ENCODE measurements around the gene RPTN.
"Not testable (repeated sequence)": the region's sequence is repeated elsewhere in the genome, so short reads cannot be mapped to it uniquely, and the experiment has no call there.

The RPTN gene

DNA sequence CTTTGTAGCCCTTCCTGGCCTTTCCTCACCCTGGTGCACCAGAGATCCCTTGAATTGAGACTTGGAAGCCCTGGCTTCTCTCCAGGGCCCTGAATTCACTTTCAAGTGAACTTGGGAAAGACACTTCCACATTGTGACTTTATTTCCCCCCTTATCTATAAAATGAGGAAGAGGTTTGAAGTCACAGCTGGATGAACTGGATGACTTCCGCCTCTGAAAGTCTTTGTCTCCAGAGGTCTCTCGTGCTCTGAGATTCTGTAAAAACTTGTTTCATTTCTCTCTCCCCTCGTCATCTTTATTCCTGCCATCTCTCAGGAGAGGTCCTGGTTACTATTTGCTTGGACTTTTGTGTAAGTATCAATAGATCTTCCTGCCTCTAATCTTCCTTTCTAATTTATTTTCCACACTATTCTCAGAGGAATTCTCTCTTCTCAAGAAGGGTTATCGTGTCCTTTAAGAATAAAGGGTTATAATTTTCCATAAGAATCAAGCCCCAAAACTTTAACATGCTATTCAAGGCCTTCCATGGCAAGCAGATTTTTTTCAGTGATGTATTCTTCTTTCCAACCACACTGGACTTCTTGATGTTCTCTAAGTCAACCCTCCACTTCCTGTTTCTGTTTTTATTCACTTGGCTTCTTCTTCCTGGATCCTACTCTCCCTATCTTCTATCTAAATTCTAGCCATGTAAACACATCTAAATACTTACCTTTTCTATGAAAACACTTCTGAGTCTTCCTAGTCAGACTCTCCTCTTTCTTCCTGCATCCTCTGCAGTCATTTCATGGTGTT is 6.5 kb upstream of the RPTN start:
- DNase-seq: no peak

DNA sequence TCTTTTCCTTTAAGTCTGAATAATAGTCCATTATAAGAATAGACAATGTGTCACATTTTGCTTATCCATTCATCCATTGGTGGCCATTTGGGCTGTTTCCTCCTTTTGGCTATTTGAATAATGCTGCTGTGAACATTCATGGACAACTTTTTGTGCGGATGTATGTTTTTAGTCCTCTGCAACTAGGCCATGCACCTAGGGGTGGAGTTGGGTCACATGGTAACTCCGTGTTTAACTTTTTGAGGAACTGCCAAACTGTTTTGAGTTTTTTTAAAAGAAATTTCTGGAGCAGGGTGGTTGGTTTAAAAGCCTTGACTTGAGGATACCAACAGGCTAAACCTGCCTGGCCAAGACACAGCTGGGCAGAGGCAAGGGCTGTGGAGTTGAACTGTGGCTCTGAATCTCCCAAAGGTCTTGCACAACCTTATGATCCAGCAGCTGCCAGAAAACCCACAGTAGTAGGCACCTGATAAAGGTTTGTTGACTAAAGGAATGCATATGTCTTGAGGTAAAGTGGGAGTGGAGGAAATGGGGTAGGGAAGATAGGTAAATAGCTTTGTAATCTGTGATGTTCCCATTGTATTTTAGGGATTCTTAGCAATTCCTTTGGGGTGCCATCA is 5.6 kb upstream of the RPTN start:
- no peak for DNase-seq

DNA sequence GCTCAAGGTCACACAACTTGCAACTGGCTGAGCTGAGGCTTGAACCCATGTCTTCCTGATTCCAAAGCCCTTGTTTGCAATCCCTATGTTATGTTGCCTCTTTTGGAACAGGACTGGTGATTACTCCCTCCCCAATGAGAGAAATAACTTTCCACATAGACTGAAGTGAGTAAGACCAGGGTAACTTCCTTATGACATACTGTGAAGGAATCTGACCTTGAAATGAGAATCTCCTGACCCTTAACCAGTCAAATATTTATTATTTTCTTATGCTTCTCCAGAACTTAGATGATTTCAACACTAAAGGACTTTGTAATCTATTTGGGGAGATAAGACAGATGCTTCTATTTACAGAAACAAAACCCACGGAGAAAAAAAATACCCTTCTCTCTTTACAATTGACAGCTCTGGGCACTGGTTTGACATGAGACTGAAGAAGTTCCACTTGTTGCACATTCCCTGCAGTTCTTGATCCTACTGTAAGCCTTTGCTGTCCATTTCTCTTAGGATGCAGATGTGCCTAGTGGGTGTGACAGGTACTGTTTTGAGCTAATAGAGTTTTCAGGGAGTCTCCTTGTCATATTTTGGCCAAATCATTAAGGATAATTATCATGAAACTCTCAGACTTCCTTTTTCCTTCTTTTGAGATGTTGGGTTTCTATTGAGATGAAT is 3.9 kb upstream of the RPTN start:
- DNase-seq: no peak

DNA sequence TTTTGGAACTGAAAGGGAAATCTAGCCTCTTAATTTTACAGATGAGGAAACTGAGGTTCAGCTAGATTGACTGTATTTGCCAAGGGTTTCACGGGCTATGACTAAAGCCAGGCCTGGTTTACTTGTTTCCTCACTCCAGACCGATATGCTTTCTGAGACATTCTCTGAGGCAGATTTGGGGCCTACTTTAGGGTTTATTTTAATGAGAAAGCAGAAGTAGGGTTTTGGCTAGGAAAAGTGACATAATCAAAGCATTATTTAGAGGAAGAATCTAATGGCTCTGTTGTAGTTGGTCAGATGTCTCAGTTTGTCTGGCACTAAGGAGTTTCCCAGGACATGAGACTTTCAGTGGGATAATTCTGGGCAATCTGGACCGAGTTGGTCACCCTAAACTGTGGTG is 1.5 kb upstream of the RPTN start:
- no peak for DNase-seq

DNA sequence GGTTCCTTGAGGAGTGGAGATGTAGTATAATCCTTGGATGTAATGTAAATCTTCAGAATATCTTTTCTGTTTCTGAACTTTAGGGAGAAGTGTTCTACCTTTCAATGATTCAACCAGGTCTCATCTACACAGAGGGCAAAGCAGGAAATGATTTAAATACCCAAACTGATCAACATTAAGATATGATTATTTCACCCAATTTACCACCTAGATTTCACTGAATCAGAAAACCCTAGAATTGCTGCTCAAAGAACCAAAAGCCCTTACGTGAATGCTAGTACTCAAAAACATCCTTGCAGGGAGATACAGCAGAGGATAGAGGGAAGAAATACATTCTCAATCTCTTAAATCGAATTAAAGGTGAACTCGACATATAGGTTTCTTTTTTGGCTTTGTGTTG is 5.0 kb downstream of the RPTN start:
- DNase-seq: no peak

DNA sequence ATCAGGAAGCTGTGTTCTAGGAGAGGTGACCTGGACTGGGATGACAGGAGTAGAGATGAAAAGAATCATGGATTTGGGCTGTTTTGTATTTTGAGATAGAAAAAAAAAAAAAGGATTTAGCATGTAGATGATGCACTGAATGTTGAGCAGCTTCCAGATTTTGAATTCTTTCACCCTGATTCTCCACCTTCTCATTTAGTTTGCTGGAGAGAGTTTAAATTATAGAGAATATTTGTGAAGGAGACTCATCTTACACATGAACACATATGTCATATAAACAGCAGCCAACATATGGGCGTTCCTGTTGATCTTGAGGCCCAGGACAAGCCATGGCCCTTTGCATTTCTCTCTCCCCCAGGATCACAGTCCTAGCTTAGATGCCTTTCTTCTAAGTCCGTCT is 7.4 kb downstream of the RPTN start:
- DNase-seq: no peak

DNA sequence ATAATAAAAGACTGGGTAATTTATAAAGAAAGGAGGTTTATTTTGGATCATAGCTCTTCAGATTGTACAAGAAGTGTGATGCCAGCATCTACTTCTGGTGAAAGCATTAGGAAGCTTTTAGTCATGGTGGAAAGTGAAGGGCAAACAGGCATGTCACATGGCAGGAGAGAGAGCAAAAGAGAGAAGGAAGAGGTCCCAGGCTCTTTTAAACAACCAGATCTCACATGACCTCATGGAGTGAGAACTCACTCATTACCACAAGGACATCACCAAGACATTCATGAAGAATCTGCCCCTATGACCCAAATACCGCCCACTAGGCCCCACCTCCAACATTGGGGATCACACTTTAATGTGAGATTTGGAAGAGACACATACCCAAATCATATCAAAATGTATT is 10.0 kb downstream of the RPTN start:
- no peak for DNase-seq

DNA sequence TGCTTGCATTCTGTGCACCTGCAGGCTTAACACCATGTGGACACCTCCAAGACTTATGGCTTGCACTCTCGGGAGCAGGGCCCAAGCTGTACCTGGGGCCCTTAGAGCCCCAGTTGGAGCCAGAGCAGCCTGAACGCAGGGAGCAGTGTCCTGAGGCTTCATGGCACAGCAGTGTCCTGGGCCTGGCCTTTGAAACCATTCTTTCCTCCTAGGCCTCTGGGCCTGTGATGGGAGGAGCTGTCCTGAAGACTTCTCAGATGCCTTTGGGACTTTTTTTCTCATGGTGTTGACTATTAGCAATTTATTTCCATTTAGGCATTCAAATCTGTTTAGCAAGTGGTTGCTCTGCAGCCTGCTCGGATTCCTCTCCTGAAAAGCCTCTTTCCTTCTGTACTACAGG is 11.0 kb downstream of the RPTN start:
- DNase-seq: no peak

DNA sequence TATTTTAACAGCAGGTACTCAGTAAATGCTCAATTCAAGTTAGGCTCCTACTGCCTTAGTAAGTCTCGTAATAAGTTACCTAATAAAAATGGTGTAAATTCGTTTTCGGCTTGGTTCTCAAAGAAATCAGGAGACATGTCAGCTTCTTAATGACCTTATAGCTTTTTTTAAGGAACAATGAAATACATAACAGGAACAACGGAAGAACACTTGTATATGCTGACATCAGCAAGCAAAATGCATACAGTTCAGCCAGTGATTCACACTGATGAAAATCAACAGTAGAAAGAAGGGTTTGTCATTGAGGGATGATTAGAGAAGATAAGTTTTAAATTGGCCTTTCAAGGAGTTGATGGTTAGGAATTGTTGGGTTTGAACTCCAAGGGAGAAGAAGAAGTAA is 13.3 kb downstream of the RPTN start:
- DNase-seq: no peak

DNA sequence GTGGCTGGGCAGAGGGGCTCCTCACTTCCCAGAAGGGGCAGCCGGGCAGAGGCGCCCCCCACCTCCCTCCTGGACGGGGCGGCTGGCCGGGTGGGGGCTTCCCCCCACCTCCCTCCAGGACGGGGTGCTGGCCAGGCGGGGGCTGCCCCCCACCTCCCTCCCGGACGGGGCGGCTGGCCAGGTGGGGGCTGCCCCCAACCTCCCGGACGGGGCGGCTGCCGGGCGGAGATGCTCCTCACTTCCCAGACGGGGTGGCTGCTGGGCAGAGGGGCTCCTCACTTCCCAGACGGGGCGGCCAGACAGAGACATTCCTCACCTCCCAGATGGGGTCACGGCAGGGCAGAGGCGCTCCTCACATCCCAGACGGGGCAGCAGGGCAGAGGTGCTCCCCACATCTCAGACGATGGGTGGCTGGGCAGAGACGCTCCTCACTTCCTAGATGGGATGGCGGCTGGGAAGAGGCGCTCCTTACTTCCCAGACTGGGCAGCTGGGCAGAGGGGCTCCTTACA is 14.3 kb downstream of the RPTN start:
- not testable (repeated sequence) for DNase-seq

DNA sequence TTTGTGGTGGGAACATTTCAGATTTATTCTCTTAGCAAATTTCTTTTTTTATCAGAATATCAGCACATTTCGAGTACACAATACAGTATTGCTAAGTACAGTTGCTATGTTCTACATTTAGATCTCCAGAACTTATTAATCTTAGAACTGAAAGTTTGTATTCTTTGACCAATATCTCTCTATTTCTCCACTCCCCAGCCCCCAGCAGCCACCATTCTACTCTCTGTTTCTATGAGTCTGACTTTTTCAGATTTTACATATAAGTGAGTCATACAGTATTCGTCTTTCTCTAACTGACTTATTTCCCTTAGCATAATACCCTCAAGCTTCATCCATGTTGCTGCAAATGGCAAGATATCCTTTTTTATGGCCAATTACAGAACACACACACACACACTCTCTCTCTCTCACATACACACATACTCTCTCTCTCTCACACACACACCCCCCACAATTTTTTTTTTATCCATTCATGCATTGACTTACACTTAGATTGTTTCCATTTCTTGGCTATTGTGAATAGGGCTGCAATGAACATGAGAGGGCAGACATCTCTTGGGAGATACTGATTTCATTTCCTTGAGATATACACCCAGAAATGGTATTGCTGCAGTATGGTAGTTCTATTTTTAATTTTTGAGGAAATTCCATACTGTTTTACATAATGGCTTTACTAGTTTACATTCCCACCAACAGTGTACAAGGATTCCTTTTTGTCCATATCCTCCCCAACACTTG is 15.7 kb downstream of the RPTN start:
- no peak for DNase-seq

DNA sequence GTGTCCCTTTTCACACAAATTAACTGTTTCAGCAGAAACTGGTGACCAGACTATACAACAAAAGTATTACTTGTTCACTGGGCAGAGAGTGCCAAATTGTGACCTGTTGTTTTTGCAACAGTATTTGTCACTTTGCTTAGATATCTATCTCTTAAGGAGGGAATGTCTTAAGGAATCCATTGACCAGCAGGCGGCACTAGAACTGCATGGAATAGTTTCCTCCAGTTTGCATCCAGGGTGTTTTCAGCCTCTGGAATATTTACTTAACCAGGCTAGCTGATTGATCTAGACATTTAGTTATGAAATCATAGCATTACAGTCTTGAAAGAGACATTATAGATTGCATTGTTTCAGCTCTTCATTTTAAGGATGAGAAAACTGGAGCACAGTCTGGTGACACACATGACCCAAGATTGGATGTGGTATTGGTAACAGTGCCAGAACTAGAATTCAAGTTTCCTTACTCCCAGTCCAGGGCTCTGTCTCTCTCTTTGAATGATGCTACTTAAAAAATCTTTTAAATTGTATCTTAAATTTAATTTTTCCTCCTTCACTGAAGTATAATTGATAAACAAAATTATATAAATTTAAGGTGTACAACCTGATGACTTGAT is 16.9 kb downstream of the RPTN start:
- no peak for DNase-seq

DNA sequence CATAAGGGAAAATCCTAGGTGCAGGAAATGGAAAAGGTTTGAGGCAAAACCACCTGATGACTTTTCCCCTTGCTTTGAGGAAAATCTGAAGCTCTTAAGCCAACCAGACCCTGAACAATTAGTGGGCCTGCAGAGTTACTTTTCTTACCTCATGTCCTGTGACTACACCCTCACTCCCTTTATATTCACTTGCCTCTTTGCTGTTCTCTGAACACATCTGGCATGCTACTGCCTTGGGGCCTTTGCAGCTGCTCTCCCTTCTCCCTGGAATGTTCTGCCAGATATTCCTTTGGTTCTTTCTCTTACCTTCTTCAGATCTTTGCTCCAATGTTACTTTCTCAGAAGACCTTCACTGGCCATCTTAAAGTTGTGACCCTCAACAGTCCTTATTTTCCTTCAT is 21.8 kb downstream of the RPTN start:
- no peak for DNase-seq

DNA sequence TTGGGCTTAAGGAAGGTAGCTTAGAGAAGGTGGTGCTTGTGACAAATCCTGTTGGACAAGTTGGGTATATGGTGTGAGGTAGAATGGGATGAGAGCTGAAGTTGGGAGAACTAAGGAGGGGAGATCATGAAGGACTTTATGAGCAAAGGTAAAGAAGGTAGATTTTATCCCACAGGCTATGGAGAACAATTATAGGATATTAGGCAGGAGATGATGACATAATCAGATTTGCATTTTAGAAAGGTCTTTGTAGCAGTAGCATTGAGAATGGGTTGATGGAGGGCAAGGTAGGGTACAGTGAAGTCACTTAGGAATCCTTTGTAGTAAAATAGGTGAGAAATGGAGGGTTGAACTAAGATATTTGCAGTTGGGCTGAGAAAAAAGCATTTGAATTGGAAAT is 28.8 kb downstream of the RPTN start:
- DNase-seq: no peak

DNA sequence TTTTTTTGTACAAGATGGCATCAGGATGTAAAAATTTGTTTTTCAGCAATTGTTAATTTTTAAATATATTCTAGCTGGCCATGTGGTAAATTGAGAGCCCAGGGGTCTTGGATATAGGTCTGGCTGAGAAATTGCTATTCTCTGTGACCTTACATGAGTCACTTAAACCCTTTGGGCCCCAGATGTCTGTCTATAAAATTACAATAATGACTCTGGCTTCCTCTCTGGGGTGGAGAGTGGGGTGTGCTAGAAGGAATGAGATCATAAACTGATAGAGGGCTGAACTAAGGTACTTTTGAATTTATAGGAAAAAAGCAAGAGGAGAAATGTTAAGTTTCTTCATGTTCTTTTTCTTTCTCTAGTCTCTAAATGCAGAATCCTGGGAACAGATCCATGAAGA is 31.4 kb downstream of the RPTN start:
- DNase-seq: no peak

DNA sequence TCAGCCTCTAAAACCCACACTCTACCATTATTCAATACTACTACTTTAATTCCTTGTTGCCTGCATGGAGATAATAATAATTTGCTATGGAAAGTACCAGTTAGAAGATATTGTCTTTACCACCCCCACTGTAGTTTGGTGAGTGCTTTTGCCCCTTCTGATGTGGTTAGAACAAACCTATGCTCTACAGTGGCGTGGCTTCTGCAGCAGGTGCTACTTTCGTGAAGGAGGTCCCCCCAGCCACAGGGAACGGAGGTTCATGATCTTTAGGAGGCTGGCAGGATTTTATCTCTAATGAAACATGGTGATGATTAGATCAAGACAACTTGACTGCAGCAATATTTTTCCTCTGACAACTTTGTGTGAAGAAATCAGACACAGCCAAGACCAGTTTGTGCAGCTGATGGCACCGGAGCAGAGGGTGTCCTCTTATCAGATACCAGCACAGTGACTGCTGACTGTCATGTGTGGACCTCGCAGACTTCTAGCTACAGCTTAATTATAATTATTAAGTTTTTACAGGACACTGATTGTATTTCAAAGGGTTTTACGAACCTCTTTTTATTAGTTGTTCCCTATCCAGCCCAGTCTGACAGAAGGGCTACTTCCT is 33.1 kb downstream of the RPTN start:
- no peak for DNase-seq

DNA sequence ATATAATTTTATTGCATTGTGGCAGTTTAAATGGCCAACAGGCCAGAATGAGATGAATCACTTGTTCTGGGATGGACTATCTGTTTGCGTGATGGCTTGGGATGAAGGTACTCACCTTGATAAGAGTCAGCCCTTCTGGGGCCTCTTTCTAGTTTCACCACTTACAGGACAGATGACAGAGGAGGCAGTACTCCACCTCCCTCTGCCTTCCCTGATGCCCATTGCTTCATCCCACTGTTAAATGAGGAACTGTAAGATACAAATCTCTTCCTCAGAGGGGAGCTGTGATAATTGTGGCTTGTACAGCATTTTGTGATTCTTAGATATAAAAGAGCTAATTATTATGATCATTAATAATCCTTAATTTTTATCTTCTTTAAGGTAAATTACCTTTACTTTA is 40.1 kb downstream of the RPTN start:
- no peak for DNase-seq

DNA sequence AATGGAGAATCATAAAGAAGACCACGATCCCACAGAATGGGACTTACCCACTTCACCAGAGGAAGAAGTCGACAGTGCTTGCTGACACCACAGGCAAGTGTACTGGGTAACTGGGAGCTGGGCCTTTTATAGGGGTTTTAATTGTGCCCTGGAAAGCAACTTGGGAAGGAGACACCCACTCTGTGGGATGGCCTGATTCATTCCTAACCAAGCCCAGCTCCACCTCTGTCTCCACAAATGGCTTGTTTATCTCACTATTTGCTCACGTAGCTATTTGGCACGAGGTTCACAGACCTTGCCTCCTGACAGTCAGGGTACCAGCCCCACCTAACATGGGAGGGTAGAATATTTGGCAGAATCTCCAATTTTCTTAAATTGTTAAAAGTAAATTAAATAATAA is 43.7 kb downstream of the RPTN start, which contains the start of gene TCHH:
Gene TCHH, minus strand, starts transcription at position 101 of the 400 bp plus-strand sequence. CDS start 1,364 bp downstream, outside the sequence.
- DNase-seq: no peak

DNA sequence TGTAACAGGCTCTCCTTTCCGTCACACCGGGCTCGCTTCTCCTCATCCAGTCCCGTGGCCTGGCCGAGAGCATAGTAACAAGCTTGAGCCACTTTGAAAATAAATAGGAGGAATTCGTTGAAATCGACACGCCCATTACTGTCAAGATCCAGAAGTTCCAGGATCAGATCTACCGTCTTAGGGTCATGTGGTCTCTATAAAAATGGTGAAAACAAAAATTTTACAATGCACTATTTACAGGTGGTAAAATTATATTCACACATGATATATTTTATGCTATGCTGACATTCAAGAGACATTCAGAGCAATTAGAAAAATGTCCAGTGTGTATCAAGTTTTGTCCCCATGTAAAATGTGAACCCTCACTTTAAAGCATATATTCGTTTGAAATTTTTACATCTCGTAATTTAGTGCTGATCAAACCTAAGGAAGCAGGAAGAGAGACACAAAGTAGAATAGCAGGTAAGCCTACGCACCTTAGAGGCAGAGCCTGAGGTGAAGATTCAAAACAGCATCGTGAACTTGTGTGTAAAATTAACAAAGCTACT is 46.1 kb downstream of the RPTN start:
- no peak for DNase-seq

DNA sequence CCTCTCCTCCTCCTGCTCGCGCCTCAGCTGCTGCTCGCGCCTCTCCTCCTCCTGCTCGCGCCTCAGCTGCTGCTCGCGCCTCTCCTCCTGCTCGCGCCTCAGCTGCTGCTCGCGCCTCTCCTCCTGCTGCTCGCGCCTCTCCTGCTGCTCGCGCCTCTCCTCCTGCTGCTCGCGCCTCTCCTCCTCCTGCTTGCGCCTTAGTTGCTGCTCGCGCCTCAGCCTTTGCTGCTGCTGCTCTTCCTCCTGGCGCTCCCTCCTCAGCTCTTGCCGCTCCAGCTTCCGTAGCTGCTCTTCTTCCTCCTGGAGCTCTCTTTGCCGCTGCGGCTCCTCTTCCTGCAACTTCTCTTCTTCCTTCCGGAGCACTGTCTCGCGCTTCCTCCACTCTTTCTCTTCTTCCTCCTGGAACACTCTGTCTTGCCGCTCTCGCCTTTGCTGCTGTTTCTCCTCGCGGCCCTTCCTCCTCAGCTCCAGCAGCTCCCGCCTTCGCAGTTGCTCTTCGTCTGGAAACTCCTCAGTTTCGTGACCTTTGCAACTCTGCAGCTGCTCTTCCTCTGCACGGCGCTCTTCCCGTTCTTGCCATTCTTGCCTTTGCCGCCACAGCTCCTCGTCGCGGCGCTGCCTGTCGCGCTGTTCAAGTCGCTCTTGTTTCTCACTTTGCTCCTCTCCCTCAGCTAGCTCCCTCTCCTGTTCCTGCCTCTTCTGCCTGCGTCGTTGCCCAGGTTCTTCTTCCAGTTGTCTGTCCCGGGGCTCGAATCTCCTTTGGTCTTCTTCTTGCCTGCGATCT is 46.7 kb downstream of the RPTN start:
- DNase-seq: no peak

DNA sequence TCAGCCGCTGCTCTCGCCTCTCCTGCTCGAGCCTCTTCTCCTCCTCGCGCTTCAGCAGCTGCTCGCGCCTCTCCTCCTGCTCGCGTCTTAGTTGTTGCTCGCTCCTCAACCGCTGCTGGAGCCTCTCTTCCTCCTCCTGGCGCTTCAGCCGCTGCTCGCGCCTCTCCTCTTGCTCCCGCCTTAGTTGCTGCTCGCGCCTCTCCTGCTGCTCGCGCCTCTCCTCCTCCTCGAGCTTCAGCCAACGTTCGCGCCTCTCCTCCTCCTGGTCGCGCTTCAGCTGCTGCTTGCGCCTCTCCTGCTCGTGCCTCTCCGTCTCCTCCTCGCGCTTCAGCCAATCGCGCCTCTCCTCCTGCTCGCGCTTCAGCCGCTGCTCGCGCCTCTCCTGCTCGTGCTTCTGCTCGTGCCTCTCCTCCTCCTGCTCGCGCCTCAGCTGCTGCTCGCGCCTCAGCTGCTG is 47.5 kb downstream of the RPTN start:
- peak; percentile 56 for DNase-seq
